Spleen (tissue), 7 donors: ENCODE data around the gene TEP1.

Source experiments
- CTCF ChIP-seq, 11 experiments: fragments of 200-600 bp in 7 of 11; fragments of 450-650 bp in 4 of 11; sonication (generic) in 4 of 11; IDR thresholded peaks in 8 of 11; conservative IDR thresholded peaks in 3 of 11; 1 replicate in 7 of 11; 2 replicates in 4 of 11; pipeline versions ENCODE4 v1.4.0 to v1.8.0; 2016 to 2021; ENCODE audit warnings: antibody characterized with exemption in 11 of 11, inconsistent platforms in 4 of 11, mild to moderate bottlenecking in 1 of 11
- POLR2AphosphoS5 ChIP-seq, 3 donors: sonication (generic); formaldehyde crosslinking; IDR thresholded peaks; one replicate each; pipeline ENCODE4 v1.5.1; 2017; ENCODE audit warnings: antibody characterized with exemption in 3 of 3
- donor health status: DM: no; HTN: no; CAD: no; lungs with moderate emphysema.
- donor health status: DM: no; HTN: no; CAD: no.
- donor health status: DM: no; HTN: no; CAD: no.

- TF ChIP-seq CTCF (IDR thresholded peaks at IDR 0.05 in 8 of 11, conservative IDR thresholded peaks at IDR 0.05 in 3 of 11) (no peak), POLR2AphosphoS5 (IDR thresholded peaks at IDR 0.05) (no peak)
Measured at GRCh38 chr14:20438664-20439063, 25.4 kb upstream of the TEP1 start.
